Measurements from ENCODE around the gene TPT1. TPM values are rescaled to one million over a fixed set of nuclear protein-coding genes. Genes with fewer than 3 reads are reported as not detected.

The TPT1 gene
- total RNA-seq, 4 donors from 2014 or later: 1,985 to 5,244 (median 2,921) TPM

- intact Hi-C loops (cut with DNase I): no loop called here
- DNase-seq (ENCODE audit: extremely low spot score): no peak
- Histone ChIP-seq H3K27me3 (no peaks in the 10 kb centered on the region), H3K36me3 (peaks cover 43 to 63% (median 55%) of the 10 kb centered on the region in 4 donors), H3K27ac (replicated peaks in 1 of 4) (peak overlapping the region; percentile 99 to 100 (median 100)), H3K9me3 (no peaks in the 10 kb centered on the region), H3K4me1 (peaks cover 58 to 68% (median 64%) of the 10 kb centered on the region in 4 donors), H3K4me3 (peak overlapping the region; percentile 83 to 100 (median 92))
- TF ChIP-seq EP300 (IDR thresholded peaks at IDR 0.05): no peak
- TF ChIP-seq CTCF (IDR thresholded peaks at IDR 0.05): no peak
- no peak for TF ChIP-seq POLR2A (IDR thresholded peaks at IDR 0.05; ENCODE audit: low read depth)
- TF ChIP-seq POLR2AphosphoS5 (IDR thresholded peaks at IDR 0.05): no peak
- 15% methylated on average over 11 of the region's 11 CpGs for WGBS
Measured at GRCh38 chr13:45339867-45340266, 1.1 kb downstream of the TPT1 start.

GRCh38 chr13:45339399-45339798 is 1.6 kb downstream of the TPT1 start:
- H3K27me3 ChIP-seq: no peaks in the 10 kb centered on the region
- peak overlapping the region; percentile 99 to 100 (median 100) for H3K27ac ChIP-seq (replicated peaks in 1 of 4)
- peak overlapping the region; percentile 83 to 100 (median 92) for H3K4me3 ChIP-seq
- H3K36me3 ChIP-seq: peaks cover 43 to 63% (median 53%) of the 10 kb centered on the region in 4 donors
- no peaks in the 10 kb centered on the region for H3K9me3 ChIP-seq
- no peak for TF ChIP-seq POLR2AphosphoS5 (IDR thresholded peaks at IDR 0.05)
- H3K4me1 ChIP-seq: peaks cover 62 to 73% (median 69%) of the 10 kb centered on the region in 4 donors
- no peak for DNase-seq (ENCODE audit: extremely low spot score)
- intact Hi-C loops (cut with DNase I): no loop called here

GRCh38 chr13:45337803-45338202 is 3.2 kb downstream of the TPT1 start:
- intact Hi-C loops (cut with DNase I): no loop called here
- Histone ChIP-seq H3K4me1 (peaks cover 73 to 80% (median 75%) of the 10 kb centered on the region in 4 donors), H3K27ac (replicated peaks in 1 of 4) (peak overlapping the region in 3 of 4 donors; percentile 9 to 99 (median 13)), H3K27me3 (no peaks in the 10 kb centered on the region), H3K9me3 (no peaks in the 10 kb centered on the region), H3K4me3 (peak overlapping the region in 2 of 4 donors; percentile 16 to 83), H3K36me3 (peaks cover 43 to 74% (median 52%) of the 10 kb centered on the region in 4 donors)
- no peak for DNase-seq (ENCODE audit: extremely low spot score)
- WGBS: 69% methylated on average over 1 of the region's 1 CpG
- TF ChIP-seq CTCF (IDR thresholded peaks at IDR 0.05): no peak
- TF ChIP-seq EP300 (IDR thresholded peaks at IDR 0.05): no peak
- no peak for TF ChIP-seq POLR2AphosphoS5 (IDR thresholded peaks at IDR 0.05)
- no peak for TF ChIP-seq POLR2A (IDR thresholded peaks at IDR 0.05; ENCODE audit: low read depth)

GRCh38 chr13:45337395-45337794 is 3.6 kb downstream of the TPT1 start:
- no peaks in the 10 kb centered on the region for H3K27me3 ChIP-seq
- 81% methylated on average over 3 of the region's 3 CpGs for WGBS
- peak overlapping the region in 1 of 4 donors; percentile 99 for H3K27ac ChIP-seq (replicated peaks in 1 of 4)
- no peak for DNase-seq (ENCODE audit: extremely low spot score)
- intact Hi-C loops (cut with DNase I): no loop called here
- H3K4me3 ChIP-seq: no peak overlapping the region
- H3K36me3 ChIP-seq: peaks cover 43 to 74% (median 52%) of the 10 kb centered on the region in 4 donors
- H3K9me3 ChIP-seq: no peaks in the 10 kb centered on the region
- TF ChIP-seq CTCF (IDR thresholded peaks at IDR 0.05): no peak
- no peak for TF ChIP-seq POLR2A (IDR thresholded peaks at IDR 0.05; ENCODE audit: low read depth)
- no peak for TF ChIP-seq POLR2AphosphoS5 (IDR thresholded peaks at IDR 0.05)
- no peak for TF ChIP-seq EP300 (IDR thresholded peaks at IDR 0.05)
- H3K4me1 ChIP-seq: peaks cover 73 to 80% (median 75%) of the 10 kb centered on the region in 4 donors

GRCh38 chr13:45336025-45336800 is 4.8 kb downstream of the TPT1 start:
- H3K4me3 ChIP-seq: no peak overlapping the region
- WGBS: 78% methylated on average over 9 of the region's 9 CpGs
- no peaks in the 10 kb centered on the region for H3K27me3 ChIP-seq
- H3K27ac ChIP-seq (replicated peaks in 1 of 4): peak overlapping the region in 1 of 4 donors; percentile 55
- no peaks in the 10 kb centered on the region for H3K9me3 ChIP-seq
- peaks cover 77 to 83% (median 79%) of the 10 kb centered on the region in 4 donors for H3K4me1 ChIP-seq
- TF ChIP-seq EP300 (IDR thresholded peaks at IDR 0.05) (no peak), POLR2A (IDR thresholded peaks at IDR 0.05; ENCODE audit: low read depth) (no peak), CTCF (IDR thresholded peaks at IDR 0.05) (no peak), POLR2AphosphoS5 (IDR thresholded peaks at IDR 0.05) (no peak)
- intact Hi-C loops (cut with DNase I): no loop called here
- H3K36me3 ChIP-seq: peaks cover 43 to 74% (median 52%) of the 10 kb centered on the region in 4 donors
- DNase-seq (ENCODE audit: extremely low spot score): no peak

Measured in esophagus muscularis mucosa (tissue), 4 donors.